Measurements from ENCODE around the gene CD81. TPM values are rescaled to one million over a fixed set of nuclear protein-coding genes. Genes with fewer than 3 reads are reported as not detected.

CD81 gene
- total RNA-seq, 2 donors from 2014 or later: 433 to 528 TPM

DNA sequence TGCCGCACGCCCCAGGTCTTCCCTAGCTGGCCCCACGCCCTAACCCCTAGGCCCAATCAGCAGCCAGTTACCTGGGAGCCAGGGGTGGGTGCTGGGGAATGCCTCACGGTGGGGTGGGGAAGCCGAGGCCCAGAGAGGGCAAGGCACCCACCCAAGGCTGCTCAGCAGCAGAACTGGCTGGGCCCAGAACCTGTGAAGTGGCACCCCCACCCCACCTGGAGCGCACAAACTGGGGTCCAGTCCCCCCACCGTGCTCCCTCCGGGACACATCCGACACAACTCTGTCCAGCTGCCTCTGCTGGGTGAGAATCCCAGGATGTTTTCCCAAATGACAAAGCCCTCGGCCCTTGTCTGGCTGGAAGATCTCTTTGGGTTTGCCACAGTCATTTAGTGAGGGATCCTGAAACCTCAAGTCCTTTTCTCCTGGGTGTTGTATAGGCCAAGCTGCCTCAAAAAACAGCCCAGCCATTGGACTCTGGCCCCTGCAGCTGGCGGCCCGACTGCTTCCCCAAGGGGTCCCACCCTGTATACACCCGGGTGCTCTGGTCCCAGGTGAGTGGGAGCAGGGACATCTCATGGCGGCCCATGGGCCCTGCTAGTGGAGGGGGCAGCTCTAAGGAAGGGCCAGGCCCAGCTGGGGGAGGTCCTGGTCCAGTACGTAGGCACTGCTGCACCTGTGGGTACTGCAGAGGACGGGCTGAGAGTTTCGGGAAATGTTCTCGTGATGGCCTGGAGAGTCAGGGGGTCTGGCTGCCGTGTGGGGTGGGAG lies 44.3 kb downstream of the CD81 start:
- H3K36me3 ChIP-seq: no peaks in the 10 kb centered on the region
- peaks cover 0 to 14% of the 10 kb centered on the region in 2 donors for H3K4me1 ChIP-seq
- TF ChIP-seq, protein P1, sequence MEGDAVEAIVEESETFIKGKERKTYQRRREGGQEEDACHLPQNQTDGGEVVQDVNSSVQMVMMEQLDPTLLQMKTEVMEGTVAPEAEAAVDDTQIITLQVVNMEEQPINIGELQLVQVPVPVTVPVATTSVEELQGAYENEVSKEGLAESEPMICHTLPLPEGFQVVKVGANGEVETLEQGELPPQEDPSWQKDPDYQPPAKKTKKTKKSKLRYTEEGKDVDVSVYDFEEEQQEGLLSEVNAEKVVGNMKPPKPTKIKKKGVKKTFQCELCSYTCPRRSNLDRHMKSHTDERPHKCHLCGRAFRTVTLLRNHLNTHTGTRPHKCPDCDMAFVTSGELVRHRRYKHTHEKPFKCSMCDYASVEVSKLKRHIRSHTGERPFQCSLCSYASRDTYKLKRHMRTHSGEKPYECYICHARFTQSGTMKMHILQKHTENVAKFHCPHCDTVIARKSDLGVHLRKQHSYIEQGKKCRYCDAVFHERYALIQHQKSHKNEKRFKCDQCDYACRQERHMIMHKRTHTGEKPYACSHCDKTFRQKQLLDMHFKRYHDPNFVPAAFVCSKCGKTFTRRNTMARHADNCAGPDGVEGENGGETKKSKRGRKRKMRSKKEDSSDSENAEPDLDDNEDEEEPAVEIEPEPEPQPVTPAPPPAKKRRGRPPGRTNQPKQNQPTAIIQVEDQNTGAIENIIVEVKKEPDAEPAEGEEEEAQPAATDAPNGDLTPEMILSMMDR (IDR thresholded peaks at IDR 0.05): no peak
- no peak for DNase-seq (ENCODE audit: low spot score)
- H3K9me3 ChIP-seq: no peaks in the 10 kb centered on the region
- H3K4me3 ChIP-seq: no peak overlapping the region
- no peak overlapping the region for H3K27ac ChIP-seq
- no peaks in the 10 kb centered on the region for H3K27me3 ChIP-seq

DNA sequence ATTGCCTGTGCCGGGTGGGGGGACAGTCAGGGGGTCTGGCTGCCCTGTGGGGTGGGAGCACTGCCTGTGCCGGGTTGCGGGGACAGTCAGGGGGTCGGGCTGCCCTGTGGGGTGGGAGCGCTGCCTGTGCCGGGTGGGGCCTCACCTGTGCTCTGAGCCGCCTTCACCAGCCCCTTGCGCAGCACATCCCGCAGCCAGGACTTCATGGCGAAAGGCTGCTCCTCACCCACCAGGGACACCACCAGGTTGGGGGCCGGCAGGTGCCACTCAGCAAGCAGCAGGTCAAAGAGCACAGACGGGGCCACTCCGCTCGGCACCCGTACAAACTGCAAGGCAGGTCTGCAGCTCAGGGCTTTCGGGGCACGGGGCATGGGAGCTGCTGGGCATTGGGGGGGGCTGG lies 44.9 kb downstream of the CD81 start:
- H3K4me3 ChIP-seq: no peak overlapping the region
- no peaks in the 10 kb centered on the region for H3K36me3 ChIP-seq
- DNase-seq (ENCODE audit: low spot score): no peak
- peaks cover 0 to 14% of the 10 kb centered on the region in 2 donors for H3K4me1 ChIP-seq
- no peak overlapping the region for H3K27ac ChIP-seq
- H3K27me3 ChIP-seq: no peaks in the 10 kb centered on the region
- TF ChIP-seq, protein P1 (IDR thresholded peaks at IDR 0.05): no peak
- no peaks in the 10 kb centered on the region for H3K9me3 ChIP-seq

DNA sequence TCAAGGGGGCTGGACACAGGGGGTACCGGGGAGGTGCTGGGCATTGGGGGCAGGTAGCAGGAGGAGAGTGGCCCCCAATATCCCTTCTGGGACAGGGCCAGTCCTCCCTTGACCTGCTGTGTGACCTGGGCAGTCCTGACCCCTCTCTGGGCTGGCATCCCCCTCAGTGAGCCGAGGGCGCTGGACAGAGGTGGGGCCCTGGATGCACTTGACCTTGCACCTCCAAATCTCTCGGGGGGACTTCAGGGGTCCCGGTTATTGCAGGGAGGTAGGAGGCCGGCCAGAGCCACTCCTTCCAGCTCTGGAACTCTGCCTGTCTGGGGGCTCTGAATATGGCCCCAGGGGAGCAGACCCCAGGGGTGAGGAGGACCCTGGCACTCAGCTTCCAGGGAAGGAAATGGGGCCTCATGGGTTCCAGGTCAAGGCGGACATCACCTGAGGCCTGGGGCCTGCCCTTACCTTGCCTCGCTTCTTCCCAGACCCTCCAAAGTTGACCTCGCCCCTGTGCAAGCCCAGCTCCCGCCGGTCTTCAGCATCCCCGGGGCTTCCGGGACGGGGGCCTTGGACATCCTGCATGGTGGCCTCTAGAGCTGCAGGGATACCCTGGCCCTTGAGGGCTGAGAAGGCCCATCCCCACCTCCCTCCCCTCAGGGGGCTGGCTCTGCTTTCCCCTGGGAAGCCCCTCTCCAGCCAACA lies 45.5 kb downstream of the CD81 start:
- Histone ChIP-seq H3K4me1 (peaks cover 0 to 14% of the 10 kb centered on the region in 2 donors), H3K36me3 (no peaks in the 10 kb centered on the region), H3K27me3 (no peaks in the 10 kb centered on the region), H3K27ac (no peak overlapping the region), H3K4me3 (no peak overlapping the region), H3K9me3 (no peaks in the 10 kb centered on the region)
- TF ChIP-seq, protein P1 (IDR thresholded peaks at IDR 0.05): no peak
- DNase-seq (ENCODE audit: low spot score): no peak

DNA sequence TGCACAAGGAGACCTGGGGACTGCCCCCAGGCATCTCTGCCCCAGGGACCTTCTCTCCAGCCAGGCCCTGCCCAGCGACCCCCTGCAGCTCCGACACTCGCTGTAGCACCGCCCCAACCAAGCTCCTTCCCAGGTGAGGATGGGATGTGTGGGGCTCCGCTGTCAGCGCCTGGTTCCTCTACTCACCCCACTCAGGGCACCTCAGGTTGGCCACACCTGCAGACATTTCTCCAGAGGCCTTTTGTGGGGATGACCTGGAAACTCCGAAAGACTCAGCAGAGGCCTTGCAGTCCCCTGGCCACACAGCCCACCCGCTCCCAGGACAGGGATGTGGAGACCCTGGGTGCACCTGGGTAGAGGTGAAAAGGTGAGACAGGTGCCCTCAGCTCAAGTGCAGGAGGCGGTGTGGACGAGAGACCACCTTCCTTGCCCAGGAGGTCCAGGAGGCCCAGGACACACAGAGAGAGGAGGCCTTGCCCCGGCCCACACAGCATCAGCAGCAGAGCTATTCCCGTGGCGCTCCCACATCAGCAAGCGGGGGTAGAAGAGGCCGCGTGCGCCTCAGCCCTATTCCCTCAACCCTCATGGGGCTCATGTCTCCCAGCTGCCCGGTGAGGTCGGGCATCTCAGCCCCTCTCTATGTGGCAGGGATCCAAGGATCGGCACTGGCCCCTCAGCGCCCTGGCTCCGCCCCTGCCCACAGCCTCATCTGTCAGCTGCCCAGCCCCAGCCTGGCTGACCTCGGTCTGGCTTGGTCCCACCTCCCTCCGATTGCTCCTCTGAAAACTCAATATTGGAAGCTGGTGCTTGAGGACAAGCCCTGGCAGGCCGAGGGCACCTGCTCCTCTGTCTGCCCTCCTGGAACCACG lies 46.3 kb downstream of the CD81 start:
- TF ChIP-seq, protein P1 (IDR thresholded peaks at IDR 0.05): no peak
- H3K27ac ChIP-seq: no peak overlapping the region
- no peak for DNase-seq (ENCODE audit: low spot score)

DNA sequence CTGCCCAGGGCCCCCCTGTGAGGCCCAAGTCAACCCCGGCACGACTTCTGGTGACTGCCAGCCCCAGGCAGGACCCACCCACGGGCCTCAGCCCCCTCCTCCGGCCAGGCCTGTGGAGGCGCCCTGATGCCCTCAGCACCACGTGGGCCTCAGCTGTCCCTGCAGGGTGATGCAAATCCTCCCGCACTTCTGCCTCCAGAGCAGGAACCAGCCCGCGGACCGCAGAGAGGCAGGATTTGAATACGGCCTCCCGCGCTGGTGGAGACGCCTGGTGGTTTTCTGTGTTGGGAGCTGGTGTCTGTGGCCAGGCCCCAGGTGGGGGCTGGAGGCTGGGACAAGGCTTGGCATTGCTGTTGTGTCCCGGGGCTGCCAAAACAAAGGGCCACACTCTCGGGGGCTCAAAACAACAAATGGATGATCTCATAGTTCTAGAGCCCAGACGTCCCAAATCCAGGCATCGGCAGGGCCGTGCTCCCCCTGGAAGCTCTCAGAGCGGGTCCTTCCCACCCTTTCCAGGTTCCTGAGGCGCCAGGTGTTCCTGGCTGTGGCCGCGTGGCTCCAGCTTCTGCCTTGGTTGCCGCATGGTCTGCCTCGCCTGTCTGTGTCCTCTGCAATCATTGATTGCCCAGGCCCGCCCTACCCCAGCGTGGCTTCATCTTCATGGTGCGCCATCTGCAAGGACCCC lies 47.8 kb downstream of the CD81 start:
- no peak for DNase-seq (ENCODE audit: low spot score)
- Histone ChIP-seq H3K27ac (no peak overlapping the region), H3K4me3 (no peak overlapping the region), H3K27me3 (no peaks in the 10 kb centered on the region), H3K9me3 (no peaks in the 10 kb centered on the region), H3K36me3 (no peaks in the 10 kb centered on the region), H3K4me1 (peaks cover 0 to 10% of the 10 kb centered on the region in 2 donors)
- TF ChIP-seq, protein P1 (IDR thresholded peaks at IDR 0.05): no peak

More for the DNA sequence above, 46.3 kb downstream of the CD81 start:
- H3K9me3 ChIP-seq: no peaks in the 10 kb centered on the region
- H3K4me3 ChIP-seq: no peak overlapping the region
- no peaks in the 10 kb centered on the region for H3K27me3 ChIP-seq
- peaks cover 0 to 14% of the 10 kb centered on the region in 2 donors for H3K4me1 ChIP-seq
- no peaks in the 10 kb centered on the region for H3K36me3 ChIP-seq
